ENCODE data around the gene LUC7L. TPM values are rescaled to one million over a fixed set of nuclear protein-coding genes. Genes with fewer than 3 reads are reported as not detected.

LUC7L gene
- total RNA-seq, 2 experiments from 2014 or later: 63.8 to 70.0 TPM

Other genes with a start within 250 kb of the LUC7L start
- 10 to 100 TPM; 63.0 to 63.6 TPM for gene POLR3K, start 175.8 kb downstream of the LUC7L start, total RNA-seq
- gene SNRNP25, start 175.6 kb downstream of the LUC7L start, total RNA-seq: 100 to 1,000 TPM; 107 to 112 TPM
- under 1 TPM in 1 of 2 experiments, not detected in 1; 0.32 TPM for gene RHBDF1, start 156.8 kb downstream of the LUC7L start, total RNA-seq
- gene MPG, start 151.2 kb downstream of the LUC7L start, total RNA-seq: 10 to 100 TPM; 53.6 to 56.8 TPM
- 10 to 100 TPM; 49.4 to 49.6 TPM for gene NPRL3, start 90.8 kb downstream of the LUC7L start, total RNA-seq
- not detected for gene HBZ, start 76.8 kb downstream of the LUC7L start, total RNA-seq
- gene HBM, start 63.5 kb downstream of the LUC7L start, total RNA-seq: not detected
- not detected for gene HBA2, start 56.6 kb downstream of the LUC7L start, total RNA-seq
- gene HBA1, start 52.8 kb downstream of the LUC7L start, total RNA-seq: not detected
- 1 to 10 TPM in 1 of 2 experiments, not detected in 1; 1.3 TPM for gene HBQ1, start 49.0 kb downstream of the LUC7L start, total RNA-seq
- gene FAM234A, start 5.4 kb upstream of the LUC7L start, total RNA-seq: 10 to 100 TPM; 20.6 to 21.8 TPM
- under 1 TPM in 1 of 2 experiments, not detected in 1; 0.08 TPM for gene RGS11, start 46.5 kb upstream of the LUC7L start, total RNA-seq
- gene ARHGDIG, start 51.1 kb upstream of the LUC7L start, total RNA-seq: not detected
- not detected for gene PDIA2, start 53.7 kb upstream of the LUC7L start, total RNA-seq
- gene AXIN1, start 123.3 kb upstream of the LUC7L start, total RNA-seq: 10 to 100 TPM; 24.7 to 25.6 TPM
- gene MRPL28, start 141.1 kb upstream of the LUC7L start, total RNA-seq: 10 to 100 TPM; 94.6 to 97.6 TPM
- 10 to 100 TPM; 33.9 to 36.9 TPM for gene PGAP6, start 152.5 kb upstream of the LUC7L start, total RNA-seq
- 10 to 100 TPM; 16.6 to 17.7 TPM for gene NME4, start 167.8 kb upstream of the LUC7L start, total RNA-seq
- 10 to 100 TPM in 1 of 2 experiments, 1 to 10 TPM in 1; 8.2 to 10.2 TPM for gene DECR2, start 172.4 kb upstream of the LUC7L start, total RNA-seq
- 10 to 100 TPM; 28.2 to 29.3 TPM for gene RAB11FIP3, start 196.2 kb upstream of the LUC7L start, total RNA-seq